HAP-1 (cell line): ENCODE data around the gene CASP5.
"Not testable (repeated sequence)": the region's sequence is repeated elsewhere in the genome, so short reads cannot be mapped to it uniquely, and the experiment has no call there.

ENCODE experiments used
- DNase-seq, 2 experiments: peaks; one replicate each; pipeline ENCODE4 v3.0.0-alpha.2; 2016 to 2020; ENCODE audit warnings: low spot score in 2 of 2
- H3K27me3 ChIP-seq: fragments of 250-450 bp; sonication (Bioruptor Pico); 2 replicates; pipeline ENCODE4 v1.5.1; 2020; ENCODE audit warnings: low read depth, mild to moderate bottlenecking, moderate library complexity
- H3K36me3 ChIP-seq: fragments of 250-450 bp; sonication (Bioruptor Pico); replicated peaks from 2 replicates; pipeline ENCODE4 v1.5.1; 2020; ENCODE audit warnings: mild to moderate bottlenecking
- H3K4me1 ChIP-seq: fragments of 250-450 bp; sonication (Bioruptor Pico); 2 replicates; pipeline ENCODE4 v1.5.1; 2020; ENCODE audit warnings: mild to moderate bottlenecking
- H3K4me3 ChIP-seq: fragments of 250-450 bp; sonication (Bioruptor Pico); 2 replicates; pipeline ENCODE4 v1.5.1; 2020; ENCODE audit warnings: mild to moderate bottlenecking, moderate library complexity
- H3K9me3 ChIP-seq: fragments of 250-450 bp; sonication (Bioruptor Pico); 2 replicates; pipeline ENCODE4 v1.5.1; 2020; ENCODE audit warnings: mild to moderate bottlenecking, moderate library complexity
- in situ Hi-C: fragments of 300-500 bp; cut with MboI; formaldehyde crosslinking; loops from 3 replicates; pipeline ENCODE4 v1.14.3; 2020; ENCODE audit warnings: low sequenced_read_pairs, inconsistent platforms, mixed read lengths

Gene CASP5

DNA sequence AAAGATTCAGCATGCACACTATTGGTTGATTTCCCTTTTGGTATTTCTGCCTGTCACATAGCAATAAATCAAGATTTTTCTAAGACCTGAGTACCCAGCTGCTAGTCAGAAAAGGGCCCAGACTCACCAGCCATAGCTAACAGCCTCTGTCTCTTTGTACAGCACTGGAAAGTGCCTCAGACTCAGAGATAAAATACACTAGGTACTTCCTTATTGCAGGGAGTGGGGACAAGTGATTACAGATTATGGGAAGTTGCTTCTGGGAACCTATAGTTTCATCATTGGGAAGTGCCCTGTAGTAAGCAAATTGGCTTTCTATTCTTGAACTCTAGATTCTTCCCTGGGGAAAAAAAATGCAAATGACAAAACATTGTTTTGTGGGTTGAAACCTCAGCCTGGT is at the start of gene CASP5:
CASP5 (minus strand) TSS at position 166 of the 400 bp plus-strand sequence; CDS start at position 134, 32 bp downstream.
- Histone ChIP-seq H3K9me3 (no peaks in the 10 kb centered on the region), H3K4me1 (no peaks in the 10 kb centered on the region), H3K36me3 (no peaks in the 10 kb centered on the region), H3K4me3 (no peak within 1 kb of the TSS), H3K27me3 (no peaks in the 10 kb centered on the region)
- in situ Hi-C loops, result no loop called here
- no peak for DNase-seq

DNA sequence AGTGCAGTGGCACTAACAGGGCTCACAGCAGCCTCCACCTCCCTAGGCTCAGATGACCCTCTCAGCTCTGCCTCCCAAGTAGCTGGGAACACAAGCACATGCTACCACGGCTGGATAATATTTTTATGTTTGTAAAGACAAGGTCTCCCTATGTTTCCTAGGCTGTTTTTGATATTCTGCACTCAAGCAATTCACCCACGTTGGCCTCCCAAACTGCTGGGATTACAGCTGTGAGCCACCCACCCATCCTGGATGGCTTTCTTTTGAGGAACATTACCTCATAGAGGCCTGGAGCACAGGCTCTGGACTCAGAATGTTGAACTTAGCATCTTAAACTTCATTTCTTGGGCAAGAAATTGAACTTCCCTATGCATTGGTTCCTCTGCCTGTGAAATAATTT is 49.1 kb upstream of the CASP5 start:
- H3K4me3 ChIP-seq, in situ Hi-C loops, DNase-seq, H3K4me1 ChIP-seq, H3K36me3 ChIP-seq, H3K9me3 ChIP-seq, H3K27me3 ChIP-seq: not testable (repeated sequence)

DNA sequence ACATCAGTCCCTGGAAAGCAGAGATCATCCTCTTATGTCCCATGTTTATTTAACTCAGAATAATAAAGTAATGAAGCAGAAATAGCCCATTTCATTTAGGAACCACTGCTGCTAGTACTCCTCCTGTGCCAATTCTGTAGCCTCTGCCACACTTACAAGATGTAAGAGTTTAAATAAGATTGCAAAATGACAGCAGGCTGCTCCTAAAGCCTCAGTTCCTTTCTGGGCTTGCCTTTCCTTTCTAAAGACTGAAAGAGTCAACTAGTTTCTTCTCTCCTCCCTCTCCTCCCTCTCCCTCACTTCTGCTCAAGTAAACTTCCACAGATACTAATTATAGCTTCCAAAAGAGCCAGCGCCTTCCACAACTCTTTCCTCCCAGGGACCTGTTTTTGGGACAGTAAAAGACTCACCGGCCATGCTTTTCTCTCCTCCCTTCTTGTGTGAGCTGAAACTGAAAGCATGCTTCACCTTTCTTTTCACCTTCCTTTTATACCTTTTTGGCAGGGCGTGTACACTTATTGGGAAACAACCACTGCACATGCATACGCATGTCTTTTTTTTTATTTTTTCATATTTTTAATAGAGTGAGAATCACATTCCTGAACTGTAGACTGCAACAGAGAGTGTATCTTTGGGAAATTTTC is 48.2 kb upstream of the CASP5 start:
- no peaks in the 10 kb centered on the region for H3K36me3 ChIP-seq
- no peak for DNase-seq
- H3K4me3 ChIP-seq, result no peak overlapping the region
- in situ Hi-C loops, result no loop called here
- no peaks in the 10 kb centered on the region for H3K27me3 ChIP-seq
- H3K4me1 ChIP-seq, result no peaks in the 10 kb centered on the region
- H3K9me3 ChIP-seq, result no peaks in the 10 kb centered on the region

DNA sequence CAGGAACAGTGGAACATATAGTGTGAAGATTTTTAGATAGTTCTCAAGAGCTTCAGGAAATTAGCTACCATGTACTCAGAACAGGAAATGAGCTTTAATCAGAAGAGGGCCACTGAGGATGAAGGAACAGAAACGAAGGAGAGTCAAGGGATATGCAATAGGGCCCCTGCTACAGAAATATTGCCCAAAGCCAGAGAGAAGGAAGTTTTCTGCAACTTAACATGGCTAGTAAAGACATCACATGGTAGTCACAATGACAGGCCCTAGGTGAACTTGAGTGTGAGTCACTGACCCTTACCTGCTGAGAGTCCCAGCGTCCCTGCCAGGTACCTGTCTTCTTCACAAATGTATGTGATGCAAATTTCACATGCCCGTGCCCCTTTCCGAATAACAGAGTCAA is 47.3 kb upstream of the CASP5 start:
- no peaks in the 10 kb centered on the region for H3K4me1 ChIP-seq
- in situ Hi-C loops, result no loop called here
- DNase-seq, result no peak

DNA sequence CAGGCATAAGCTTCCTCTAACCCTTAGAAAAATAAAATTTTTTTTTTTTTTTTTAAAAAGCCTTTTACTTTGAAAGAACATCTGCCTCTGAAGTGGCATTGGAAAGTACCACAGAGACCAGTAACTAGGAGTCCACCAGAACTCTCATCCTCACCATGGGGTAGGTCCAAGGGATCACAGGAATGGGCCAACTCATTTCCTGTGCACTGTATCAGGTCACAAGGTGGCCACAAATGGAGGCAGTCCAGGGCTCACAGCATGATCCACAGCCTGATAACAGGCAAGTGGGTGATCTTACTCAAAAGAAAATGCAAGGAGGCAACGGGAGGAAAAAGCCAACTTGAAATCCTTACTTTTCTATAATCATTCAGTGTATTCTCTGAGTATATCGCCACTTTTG is 46.8 kb upstream of the CASP5 start:
- DNase-seq, H3K4me1 ChIP-seq, H3K9me3 ChIP-seq, H3K27me3 ChIP-seq, in situ Hi-C loops, H3K4me3 ChIP-seq, H3K36me3 ChIP-seq: not testable (repeated sequence)

More for the DNA sequence above, 47.3 kb upstream of the CASP5 start:
- no peaks in the 10 kb centered on the region for H3K9me3 ChIP-seq
- no peak overlapping the region for H3K4me3 ChIP-seq
- no peaks in the 10 kb centered on the region for H3K36me3 ChIP-seq
- no peaks in the 10 kb centered on the region for H3K27me3 ChIP-seq

DNA sequence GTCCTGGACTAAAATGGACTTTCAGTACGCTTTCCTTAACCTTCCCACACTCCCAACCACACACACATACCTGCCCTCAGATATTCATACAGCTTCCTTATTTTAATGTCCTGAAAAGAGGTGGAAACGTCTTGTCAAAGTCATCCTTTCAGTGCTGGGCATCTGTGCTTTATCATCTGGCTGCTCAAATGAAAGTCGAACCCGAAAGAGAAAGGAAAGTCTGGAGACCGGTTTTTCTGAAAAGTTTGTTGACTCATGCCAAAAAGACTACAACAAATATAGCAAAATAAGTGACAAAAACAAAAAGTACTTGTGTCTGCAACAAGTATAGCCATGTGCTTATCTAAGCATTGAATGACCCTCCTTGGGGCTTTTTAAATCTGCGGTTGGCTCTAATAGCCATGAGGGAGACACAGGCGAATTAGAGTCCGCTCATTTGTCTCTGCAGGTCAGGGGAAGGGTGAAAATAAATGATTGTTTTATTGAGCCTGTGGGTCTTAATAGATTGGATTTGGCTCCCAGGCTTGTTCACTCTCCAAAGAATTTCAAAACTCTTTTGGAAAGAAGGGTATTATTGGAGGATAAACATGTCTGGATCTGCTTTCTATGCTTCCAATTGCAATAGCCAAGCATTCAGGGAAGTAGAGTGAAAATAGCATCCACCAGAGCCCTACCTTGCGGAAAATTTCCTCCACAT is 40.4 kb upstream of the CASP5 start:
- H3K36me3 ChIP-seq, DNase-seq, H3K27me3 ChIP-seq, H3K9me3 ChIP-seq, H3K4me3 ChIP-seq, in situ Hi-C loops, H3K4me1 ChIP-seq: not testable (repeated sequence)

DNA sequence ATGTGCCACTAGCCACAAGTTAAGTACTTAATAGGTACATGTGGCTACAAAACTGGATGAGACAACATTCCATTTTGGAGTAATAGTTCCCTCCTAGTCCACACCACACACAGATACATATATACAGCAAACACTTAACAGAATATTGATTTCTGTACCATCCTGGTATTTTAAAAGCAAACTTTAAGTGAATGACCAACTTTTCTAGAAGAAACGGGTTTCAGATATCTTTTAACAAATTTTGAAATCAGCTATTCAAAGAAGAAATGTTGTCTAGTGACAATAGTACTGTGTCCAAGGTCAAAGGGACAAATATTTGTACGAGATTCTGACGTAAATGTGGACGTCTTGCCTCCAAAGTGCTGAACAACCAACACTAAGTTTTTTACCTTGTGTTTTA is 34.5 kb upstream of the CASP5 start:
- Histone ChIP-seq H3K36me3 (no peaks in the 10 kb centered on the region), H3K9me3 (no peaks in the 10 kb centered on the region), H3K4me3 (no peak overlapping the region), H3K4me1 (no peaks in the 10 kb centered on the region), H3K27me3 (no peaks in the 10 kb centered on the region)
- no peak for DNase-seq
- in situ Hi-C loops, result no loop called here

DNA sequence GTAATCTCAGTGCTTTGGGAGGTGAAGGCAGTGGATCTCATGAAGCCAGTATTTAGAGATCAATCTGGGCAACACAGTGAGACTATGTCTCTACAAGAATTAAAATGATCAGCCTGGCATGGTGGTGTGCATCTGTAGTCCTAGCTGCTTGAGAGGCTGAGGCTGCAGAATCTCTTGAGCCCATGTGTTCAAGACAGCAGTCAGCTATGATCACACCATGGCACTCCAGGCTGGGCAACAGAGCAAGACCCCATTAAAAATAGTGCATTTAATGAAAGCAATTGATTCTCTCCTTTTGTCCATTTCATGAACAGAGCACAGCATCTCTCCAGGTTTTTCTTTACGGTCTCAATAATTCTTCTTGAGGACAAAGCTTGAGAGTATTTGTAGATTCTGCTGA is 33.5 kb upstream of the CASP5 start:
- no peaks in the 10 kb centered on the region for H3K4me1 ChIP-seq
- DNase-seq, result no peak
- no peak overlapping the region for H3K4me3 ChIP-seq
- in situ Hi-C loops, result no loop called here
- no peaks in the 10 kb centered on the region for H3K36me3 ChIP-seq
- no peaks in the 10 kb centered on the region for H3K9me3 ChIP-seq
- no peaks in the 10 kb centered on the region for H3K27me3 ChIP-seq

DNA sequence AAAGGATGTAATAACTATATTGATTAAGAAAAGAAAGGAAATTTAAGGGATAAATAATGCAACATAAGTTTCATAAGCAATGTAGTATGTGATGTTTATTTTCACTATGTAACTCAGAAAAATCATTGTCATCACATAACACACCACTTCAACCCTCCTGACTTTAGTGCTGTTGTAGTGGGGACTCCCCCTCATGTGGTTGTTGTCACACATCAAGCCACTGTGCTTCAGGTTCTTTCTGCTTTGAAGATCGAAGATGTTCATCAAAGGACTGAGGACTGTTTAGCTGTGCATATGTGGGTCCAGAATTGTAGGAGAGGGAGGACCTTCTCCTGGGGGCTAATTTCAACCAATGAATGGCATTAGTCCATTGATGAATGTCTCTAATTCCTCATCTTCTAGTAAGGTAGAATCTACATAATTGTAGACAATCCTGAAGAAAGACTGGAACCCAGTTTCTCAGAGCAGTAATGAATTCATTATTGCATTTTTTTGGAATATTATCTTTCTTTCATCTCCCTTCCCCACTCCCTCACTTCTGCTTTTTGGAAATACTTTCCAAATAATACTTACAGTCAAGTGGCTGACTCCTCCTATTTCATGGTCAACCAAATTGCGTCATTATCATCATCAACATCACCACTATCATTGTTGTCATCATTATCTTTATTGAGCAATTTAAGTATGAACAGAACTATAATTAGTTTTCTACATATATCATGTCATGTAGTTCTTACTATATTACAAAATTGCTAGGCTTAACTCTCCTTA is 31.9 kb upstream of the CASP5 start:
- Histone ChIP-seq H3K36me3 (no peaks in the 10 kb centered on the region), H3K4me1 (no peaks in the 10 kb centered on the region)
- DNase-seq, result no peak

DNA sequence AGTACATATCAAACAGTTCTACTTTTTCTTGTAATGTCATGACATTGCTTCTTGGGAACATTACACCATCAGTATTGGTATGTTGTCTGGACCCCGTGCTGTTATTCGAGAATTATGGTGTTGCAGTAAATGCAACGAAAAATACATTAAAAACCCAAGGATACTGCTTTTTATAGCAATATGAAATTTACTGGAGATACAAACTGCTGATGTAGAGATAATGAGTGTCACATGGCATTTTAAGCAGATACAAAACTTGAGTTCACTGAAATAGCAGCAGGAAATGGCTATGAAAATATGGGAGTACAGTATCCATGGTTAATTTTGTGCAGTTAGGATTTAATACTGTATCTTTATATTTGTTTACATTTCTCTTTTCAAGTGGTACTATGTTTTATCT is 29.5 kb upstream of the CASP5 start:
- Histone ChIP-seq H3K9me3 (no peaks in the 10 kb centered on the region), H3K4me3 (no peak overlapping the region), H3K27me3 (no peaks in the 10 kb centered on the region), H3K36me3 (no peaks in the 10 kb centered on the region), H3K4me1 (no peaks in the 10 kb centered on the region)
- DNase-seq, result no peak
- in situ Hi-C loops, result no loop called here

More for the DNA sequence above, 31.9 kb upstream of the CASP5 start:
- Histone ChIP-seq H3K4me3 (no peak overlapping the region), H3K27me3 (no peaks in the 10 kb centered on the region), H3K9me3 (no peaks in the 10 kb centered on the region)
- in situ Hi-C loops, result no loop called here

DNA sequence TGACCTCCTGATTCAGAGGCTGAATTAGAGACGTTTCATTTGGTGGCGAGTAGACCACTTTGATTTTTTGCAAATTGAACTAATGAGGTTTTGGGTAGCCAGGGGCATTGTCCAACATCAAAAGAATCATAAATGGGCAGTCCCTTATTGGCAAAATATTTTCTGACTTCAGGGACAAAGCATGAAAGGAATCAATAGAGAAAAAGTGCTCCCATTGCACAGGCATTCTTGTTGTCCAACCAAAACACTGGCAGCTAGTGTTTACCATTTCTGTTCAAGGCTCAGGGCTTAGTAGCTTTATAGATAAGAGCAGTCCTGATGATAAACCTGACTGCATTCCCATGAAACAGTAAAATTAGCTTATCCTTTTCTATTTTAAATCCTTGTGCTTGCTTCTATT is 28.6 kb upstream of the CASP5 start:
- Histone ChIP-seq H3K4me1 (no peaks in the 10 kb centered on the region), H3K9me3 (no peaks in the 10 kb centered on the region), H3K27me3 (no peaks in the 10 kb centered on the region), H3K36me3 (no peaks in the 10 kb centered on the region), H3K4me3 (no peak overlapping the region)
- no peak for DNase-seq
- in situ Hi-C loops, result no loop called here

DNA sequence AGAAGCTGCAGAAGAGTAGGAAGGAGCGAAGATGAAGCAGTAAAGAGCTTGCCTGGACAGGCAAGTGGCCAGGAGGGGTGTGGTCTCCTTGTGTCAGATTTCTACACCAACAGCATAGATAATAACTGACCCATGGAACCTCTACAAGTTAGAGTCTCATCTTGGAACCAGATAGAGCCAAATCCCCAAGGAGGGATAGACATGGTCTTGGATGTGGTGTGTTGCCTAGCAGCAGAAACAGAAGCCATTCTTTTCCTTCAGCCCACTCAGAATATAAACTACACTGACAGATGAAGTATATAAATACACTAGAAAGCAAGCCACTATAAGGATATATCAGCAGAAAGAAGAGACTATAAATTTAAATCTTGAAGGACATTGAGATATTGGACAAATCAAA is 26.5 kb upstream of the CASP5 start:
- H3K4me3 ChIP-seq, result no peak overlapping the region
- H3K27me3 ChIP-seq, result no peaks in the 10 kb centered on the region
- H3K36me3 ChIP-seq, result no peaks in the 10 kb centered on the region
- no peaks in the 10 kb centered on the region for H3K9me3 ChIP-seq
- H3K4me1 ChIP-seq, result no peaks in the 10 kb centered on the region
- DNase-seq, result no peak
- in situ Hi-C loops, result no loop called here

DNA sequence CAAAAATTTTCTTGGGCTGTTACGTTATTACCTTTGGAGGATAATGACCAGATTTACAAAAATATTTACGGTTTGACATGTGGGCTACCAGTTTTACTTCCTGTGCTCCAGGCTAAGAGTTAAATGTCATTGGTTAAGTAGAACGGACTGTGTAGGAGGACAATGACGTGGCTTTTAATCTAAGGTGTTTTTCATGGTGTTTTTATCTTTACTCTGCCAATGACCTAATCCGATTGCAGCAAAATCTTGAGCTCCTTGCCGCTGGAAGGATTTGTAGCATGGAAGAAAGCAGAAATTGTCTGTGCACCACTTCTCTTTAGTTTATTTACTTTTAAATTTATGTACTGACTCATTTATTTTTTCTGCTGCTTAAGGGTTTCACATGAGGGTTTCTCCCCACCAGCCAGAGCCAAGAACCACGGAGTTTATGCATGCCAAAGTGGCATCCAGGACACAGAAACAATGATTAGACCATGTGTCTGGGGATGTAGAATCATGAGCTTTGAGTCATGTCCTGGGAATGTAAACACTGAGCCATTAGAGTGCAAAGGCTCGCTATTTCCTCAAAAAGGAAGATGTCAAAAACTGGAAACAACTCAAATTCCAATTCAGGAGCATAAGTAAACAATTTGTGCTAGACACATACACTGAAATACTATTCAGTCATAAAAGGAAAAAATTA is 24.1 kb upstream of the CASP5 start:
- H3K4me1 ChIP-seq, result no peaks in the 10 kb centered on the region
- no peak overlapping the region for H3K4me3 ChIP-seq
- no peaks in the 10 kb centered on the region for H3K36me3 ChIP-seq
- no peaks in the 10 kb centered on the region for H3K9me3 ChIP-seq
- no peaks in the 10 kb centered on the region for H3K27me3 ChIP-seq
- DNase-seq, result no peak
- in situ Hi-C loops, result no loop called here
